Activated CD8-positive, alpha-beta memory T cell treated with anti-CD3 and anti-CD28 coated beads, Interleukin-2, amount 50 U/mL, for 1 hour (primary cell): ENCODE measurements around the gene NEU4.

Experiments
- DNase-seq: peaks from one replicate; pipeline ENCODE4 v3.0.0-alpha.2; 2020; ENCODE audit errors: extremely low read depth

The NEU4 gene

GRCh38 chr2:241863536-241863954 lies 54.6 kb downstream of the NEU4 start:
- no peak for DNase-seq

- DNase-seq, result no peak
These were observed 55.3 kb downstream of the NEU4 start for GRCh38 chr2:241864168-241864849.

GRCh38 chr2:241864850-241865213 lies 55.8 kb downstream of the NEU4 start:
- no peak for DNase-seq

- no peak for DNase-seq
These were observed 56.5 kb downstream of the NEU4 start for GRCh38 chr2:241865416-241865956.

GRCh38 chr2:241865957-241866789 lies 57.2 kb downstream of the NEU4 start:
- DNase-seq, result no peak
